Type B pancreatic cell (in vitro differentiated cells): ENCODE measurements around the gene IGF2BP2. TPM values are rescaled to one million over a fixed set of nuclear protein-coding genes. Genes with fewer than 3 reads are reported as not detected.
"Not testable (repeated sequence)": the region's sequence is repeated elsewhere in the genome, so short reads cannot be mapped to it uniquely, and the experiment has no call there.

Experiments used
- DNase-seq: peaks from one replicate; pipeline ENCODE4 v3.0.0; 2021; ENCODE audit warnings: mixed read lengths; ENCODE audit not compliant: unreplicated experiment; ENCODE audit errors: extremely low spot score
- H3K27ac Mint-ChIP-seq: 2 replicates; pipeline ENCODE4 v1.8.0; 2021; ENCODE audit warnings: mild to moderate bottlenecking, mixed read lengths
- H3K27me3 Mint-ChIP-seq: 2 replicates; pipeline ENCODE4 v1.8.0; 2021; ENCODE audit warnings: mixed read lengths
- H3K36me3 Mint-ChIP-seq: 2 replicates; pipeline ENCODE4 v1.8.0; 2021; ENCODE audit warnings: mixed read lengths
- H3K4me1 Mint-ChIP-seq: one replicate; pipeline ENCODE4 v1.8.0; 2021; ENCODE audit warnings: mixed read lengths; ENCODE audit not compliant: unreplicated experiment
- H3K4me3 Mint-ChIP-seq: 2 replicates; pipeline ENCODE4 v1.8.0; 2021; ENCODE audit warnings: mild to moderate bottlenecking, mixed read lengths
- H3K9me3 Mint-ChIP-seq: 2 replicates; pipeline ENCODE4 v1.8.0; 2021; ENCODE audit warnings: mixed read lengths
- CTCF ChIP-seq: fragments of 200-600 bp; sonication (generic); conservative IDR thresholded peaks from 2 replicates; pipeline ENCODE4 v1.5.0; 2021; ENCODE audit warnings: antibody characterized with exemption, mild to moderate bottlenecking
- total RNA-seq: library from RNA; stranded (reverse); gene quantifications from 2 replicates; pipeline ENCODE4 v1.2.1, GENCODE V29; 2021; ENCODE audit warnings: low replicate concordance

Gene IGF2BP2
- total RNA-seq, 1 donor from 2014 or later = 140 TPM

- TF ChIP-seq CTCF = no peak
- no peaks in the 10 kb centered on the region for H3K27me3 Mint-ChIP-seq
- no peak overlapping the region for H3K4me3 Mint-ChIP-seq
- no peaks in the 10 kb centered on the region for H3K9me3 Mint-ChIP-seq
- no peaks in the 10 kb centered on the region for H3K36me3 Mint-ChIP-seq
- no peak for DNase-seq
- H3K27ac Mint-ChIP-seq = no peak overlapping the region
- peaks cover 5% of the 10 kb centered on the region for H3K4me1 Mint-ChIP-seq
Measured at GRCh38 chr3:185847506-185847905, 22.7 kb upstream of the IGF2BP2 start.

GRCh38 chr3:185846037-185846436, 21.2 kb upstream of the IGF2BP2 start:
- no peak for TF ChIP-seq CTCF
- H3K36me3 Mint-ChIP-seq = no peaks in the 10 kb centered on the region
- peaks cover 5% of the 10 kb centered on the region for H3K4me1 Mint-ChIP-seq
- no peak for DNase-seq
- no peak overlapping the region for H3K27ac Mint-ChIP-seq
- no peaks in the 10 kb centered on the region for H3K9me3 Mint-ChIP-seq
- no peak overlapping the region for H3K4me3 Mint-ChIP-seq
- no peaks in the 10 kb centered on the region for H3K27me3 Mint-ChIP-seq

- Mint-ChIP-seq H3K4me1 (peaks cover 5% of the 10 kb centered on the region), H3K27ac (no peak overlapping the region), H3K9me3 (no peaks in the 10 kb centered on the region), H3K4me3 (no peak overlapping the region), H3K27me3 (no peaks in the 10 kb centered on the region), H3K36me3 (no peaks in the 10 kb centered on the region)
- DNase-seq = no peak
- TF ChIP-seq CTCF = no peak
Measured at GRCh38 chr3:185844051-185844450, 19.2 kb upstream of the IGF2BP2 start.

GRCh38 chr3:185843635-185844034, 18.8 kb upstream of the IGF2BP2 start:
- Mint-ChIP-seq H3K9me3 (no peaks in the 10 kb centered on the region), H3K27ac (no peak overlapping the region), H3K36me3 (no peaks in the 10 kb centered on the region), H3K4me1 (peaks cover 5% of the 10 kb centered on the region), H3K27me3 (no peaks in the 10 kb centered on the region), H3K4me3 (no peak overlapping the region)
- TF ChIP-seq CTCF = no peak
- no peak for DNase-seq

- H3K4me1 Mint-ChIP-seq = peaks cover 5% of the 10 kb centered on the region
- H3K36me3 Mint-ChIP-seq = no peaks in the 10 kb centered on the region
- H3K4me3 Mint-ChIP-seq = no peak overlapping the region
- no peak for TF ChIP-seq CTCF
- no peaks in the 10 kb centered on the region for H3K27me3 Mint-ChIP-seq
- no peaks in the 10 kb centered on the region for H3K9me3 Mint-ChIP-seq
- DNase-seq = no peak
- no peak overlapping the region for H3K27ac Mint-ChIP-seq
Measured at GRCh38 chr3:185843126-185843525, 18.3 kb upstream of the IGF2BP2 start.

- Mint-ChIP-seq H3K4me3 (no peak overlapping the region), H3K36me3 (no peaks in the 10 kb centered on the region), H3K4me1 (peaks cover 2% of the 10 kb centered on the region), H3K9me3 (no peaks in the 10 kb centered on the region), H3K27me3 (no peaks in the 10 kb centered on the region), H3K27ac (no peak overlapping the region)
- TF ChIP-seq CTCF = no peak
- no peak for DNase-seq
Measured at GRCh38 chr3:185842241-185842640, 17.4 kb upstream of the IGF2BP2 start.

- not testable (repeated sequence) for H3K9me3 Mint-ChIP-seq, H3K27me3 Mint-ChIP-seq, H3K27ac Mint-ChIP-seq, H3K4me1 Mint-ChIP-seq, H3K4me3 Mint-ChIP-seq, H3K36me3 Mint-ChIP-seq, DNase-seq
Measured at GRCh38 chr3:185838417-185838989, 13.7 kb upstream of the IGF2BP2 start.
